ENCODE data around the gene CCM2. TPM values are rescaled to one million over a fixed set of nuclear protein-coding genes. Genes with fewer than 3 reads are reported as not detected.

Gene CCM2
- total RNA-seq, 1 donor from 2014 or later, result 62.0 TPM

- Mint-ChIP-seq H3K4me3 (ENCODE audit: unreplicated experiment) (peak overlapping the region; percentile 27), H3K9me3 (ENCODE audit: unreplicated experiment) (no peaks in the 10 kb centered on the region), H3K4me1 (ENCODE audit: low read depth, unreplicated experiment) (peaks cover 42% of the 10 kb centered on the region), H3K27me3 (ENCODE audit: low read depth, unreplicated experiment) (no peaks in the 10 kb centered on the region), H3K27ac (ENCODE audit: unreplicated experiment) (no peak overlapping the region), H3K36me3 (ENCODE audit: low read depth, unreplicated experiment) (peaks cover 32% of the 10 kb centered on the region)
- H3K27me3 ChIP-seq (ENCODE audit: insufficient read depth, low read length), result no peaks in the 10 kb centered on the region
- H3K4me1 ChIP-seq (ENCODE audit: insufficient read depth, low read length), result peaks cover 34% of the 10 kb centered on the region
- no peak overlapping the region for H3K27ac ChIP-seq (ENCODE audit: low read depth, low read length)
- no peak for TF ChIP-seq CTCF (IDR thresholded peaks at IDR 0.05; ENCODE audit: insufficient read depth, low read depth, low read length)
- TF ChIP-seq EZH2 (IDR thresholded peaks at IDR 0.05; ENCODE audit: insufficient read depth, low read length), result no peak
- FAIRE-seq (no peak), DNase-seq (ENCODE audit: low read depth) (no peak)
- H3K9me3 ChIP-seq (ENCODE audit: insufficient read depth, low read depth, low read length), result no peaks in the 10 kb centered on the region
- H3K79me2 ChIP-seq (ENCODE audit: insufficient read depth, low read length), result peaks cover 39% of the 10 kb centered on the region
- peak overlapping the region; percentile 91 for H3K4me2 ChIP-seq (ENCODE audit: low read length)
- H3K36me3 ChIP-seq (ENCODE audit: insufficient read depth, low read length), result peaks cover 31% of the 10 kb centered on the region
- peak overlapping the region; percentile 93 for H3K9ac ChIP-seq (ENCODE audit: low read length)
- H2AFZ ChIP-seq (ENCODE audit: low read depth, low read length), result no peak overlapping the region
- H4K20me1 ChIP-seq (ENCODE audit: insufficient read depth, low read length), result peaks cover 37% of the 10 kb centered on the region
- no peak overlapping the region for H3K4me3 ChIP-seq (ENCODE audit: insufficient read depth, low read depth, low read length)
These were observed 17.0 kb upstream of the CCM2 start for GRCh38 chr7:44982970-44983369.

DNA sequence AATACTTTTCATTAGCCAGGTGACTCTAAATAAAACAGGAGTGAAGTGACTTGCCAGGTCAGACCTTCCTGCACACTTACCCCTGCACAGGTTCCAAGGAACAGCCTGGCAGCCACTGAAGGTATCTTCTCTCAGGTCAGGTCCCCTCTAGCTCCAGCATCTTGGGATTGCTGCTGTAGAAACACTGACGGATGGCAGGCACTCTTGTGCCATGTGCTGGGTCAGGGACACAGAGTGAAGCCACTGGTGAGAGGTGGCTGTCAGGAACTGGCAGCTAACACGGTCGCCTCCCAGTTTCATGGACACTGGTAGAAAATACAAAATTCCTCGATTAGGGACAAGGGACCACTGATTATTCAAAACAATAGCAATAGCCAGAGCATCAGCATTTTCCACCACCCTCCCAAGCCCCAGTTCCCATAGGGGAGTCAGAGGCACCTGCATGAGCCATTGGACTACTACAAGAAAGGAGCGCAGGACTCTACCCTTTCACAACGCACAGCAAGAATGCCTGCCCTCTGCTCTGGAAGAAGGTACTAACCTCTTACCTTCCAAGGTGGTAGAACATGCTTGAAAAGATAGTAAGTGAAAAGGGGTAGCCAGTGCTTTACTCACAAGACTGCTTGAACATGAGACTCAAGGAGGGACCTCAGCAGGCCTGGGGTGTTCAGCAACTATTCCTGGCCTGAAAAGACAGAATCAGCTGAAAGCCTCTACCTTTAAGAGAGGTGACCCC, 16.1 kb upstream of the CCM2 start:
- H3K4me1 Mint-ChIP-seq (ENCODE audit: low read depth, unreplicated experiment), result peaks cover 42% of the 10 kb centered on the region
- peak overlapping the region; percentile 94 for H3K4me3 Mint-ChIP-seq (ENCODE audit: unreplicated experiment)

More for the DNA sequence above, 16.1 kb upstream of the CCM2 start:
- Histone ChIP-seq H3K27ac (ENCODE audit: low read depth, low read length) (no peak overlapping the region), H3K9me3 (ENCODE audit: insufficient read depth, low read depth, low read length) (no peaks in the 10 kb centered on the region), H4K20me1 (ENCODE audit: insufficient read depth, low read length) (peaks cover 37% of the 10 kb centered on the region), H3K4me2 (ENCODE audit: low read length) (peak overlapping the region; percentile 91), H2AFZ (ENCODE audit: low read depth, low read length) (no peak overlapping the region), H3K36me3 (ENCODE audit: insufficient read depth, low read length) (peaks cover 31% of the 10 kb centered on the region), H3K4me3 (ENCODE audit: insufficient read depth, low read depth, low read length) (peak overlapping the region; percentile 93), H3K9ac (ENCODE audit: low read length) (peak overlapping the region; percentile 93), H3K4me1 (ENCODE audit: insufficient read depth, low read length) (peaks cover 33% of the 10 kb centered on the region), H3K79me2 (ENCODE audit: insufficient read depth, low read length) (peaks cover 39% of the 10 kb centered on the region), H3K27me3 (ENCODE audit: insufficient read depth, low read length) (no peaks in the 10 kb centered on the region)
- TF ChIP-seq EZH2 (IDR thresholded peaks at IDR 0.05; ENCODE audit: insufficient read depth, low read length), result no peak
- no peak for TF ChIP-seq CTCF (IDR thresholded peaks at IDR 0.05; ENCODE audit: insufficient read depth, low read depth, low read length)
- H3K27me3 Mint-ChIP-seq (ENCODE audit: low read depth, unreplicated experiment), result no peaks in the 10 kb centered on the region
- no peak overlapping the region for H3K27ac Mint-ChIP-seq (ENCODE audit: unreplicated experiment)
- DNase-seq (ENCODE audit: low read depth) (no peak), FAIRE-seq (no peak)
- H3K9me3 Mint-ChIP-seq (ENCODE audit: unreplicated experiment), result no peaks in the 10 kb centered on the region
- H3K36me3 Mint-ChIP-seq (ENCODE audit: low read depth, unreplicated experiment), result peaks cover 32% of the 10 kb centered on the region

All from astrocyte (in vitro differentiated cells and primary cell).